Nephron (organoid): Measurements from ENCODE around the gene ABLIM1.
A peak's percentile ranks its signal among the peaks of the same experiment; 100 is the strongest.

Experiments
- H3K27ac Mint-ChIP-seq, 3 experiments: 2 replicates each; pipeline ENCODE4 v1.8.0; 2020; ENCODE audit warnings: mixed read lengths in 3 of 3, mild to moderate bottlenecking in 2 of 3, moderate library complexity in 1 of 3
- H3K27me3 Mint-ChIP-seq: 2 replicates; pipeline ENCODE4 v1.8.0; 2021; ENCODE audit warnings: low read depth, mild to moderate bottlenecking, moderate library complexity, mixed read lengths
- H3K36me3 Mint-ChIP-seq: 2 replicates; pipeline ENCODE4 v1.8.0; 2020; ENCODE audit warnings: low read depth, mixed read lengths
- H3K4me1 Mint-ChIP-seq: 2 replicates; pipeline ENCODE4 v1.8.0; 2020; ENCODE audit warnings: mixed read lengths
- H3K4me3 Mint-ChIP-seq, 3 experiments: 2 replicates each; pipeline ENCODE4 v1.8.0; 2020; ENCODE audit warnings: mild to moderate bottlenecking in 3 of 3, mixed read lengths in 3 of 3, moderate library complexity in 2 of 3
- H3K9me3 Mint-ChIP-seq: 2 replicates; pipeline ENCODE4 v1.8.0; 2020; ENCODE audit warnings: mixed read lengths
- TF ChIP-seq, protein P1 (sequence below), 3 experiments: fragments of 200-600 bp; sonication (generic); IDR thresholded peaks; one replicate each; pipeline ENCODE4 v1.5.0; 2021; ENCODE audit warnings: antibody characterized with exemption in 3 of 3; ENCODE audit not compliant: unreplicated experiment in 3 of 3

Gene ABLIM1

DNA sequence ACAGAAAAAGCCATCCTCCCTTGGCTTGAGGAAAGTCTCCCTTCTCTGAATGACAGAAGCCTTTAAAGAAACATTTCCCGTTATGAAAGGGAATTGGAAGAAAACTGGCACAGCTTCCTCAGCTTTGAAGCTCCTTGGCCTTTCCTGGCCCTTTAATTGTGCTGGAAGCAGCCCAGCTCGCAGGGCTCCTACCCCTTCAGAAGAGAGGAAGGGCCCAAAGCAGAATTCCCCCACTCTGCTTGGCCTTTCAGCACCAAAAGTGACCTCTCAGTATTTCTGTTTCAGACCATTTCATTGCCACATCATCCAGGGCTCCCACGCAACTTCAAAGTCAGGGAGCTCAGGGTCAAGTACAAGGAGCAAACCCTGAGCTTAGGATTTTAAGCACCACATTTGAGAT lies 258.0 kb downstream of the ABLIM1 start:
- no peaks in the 10 kb centered on the region for H3K9me3 Mint-ChIP-seq
- peak overlapping the region in 2 of 3 experiments; percentile 29 to 43 for H3K4me3 Mint-ChIP-seq
- H3K4me1 Mint-ChIP-seq, result peaks cover 81% of the 10 kb centered on the region
- TF ChIP-seq, protein P1, sequence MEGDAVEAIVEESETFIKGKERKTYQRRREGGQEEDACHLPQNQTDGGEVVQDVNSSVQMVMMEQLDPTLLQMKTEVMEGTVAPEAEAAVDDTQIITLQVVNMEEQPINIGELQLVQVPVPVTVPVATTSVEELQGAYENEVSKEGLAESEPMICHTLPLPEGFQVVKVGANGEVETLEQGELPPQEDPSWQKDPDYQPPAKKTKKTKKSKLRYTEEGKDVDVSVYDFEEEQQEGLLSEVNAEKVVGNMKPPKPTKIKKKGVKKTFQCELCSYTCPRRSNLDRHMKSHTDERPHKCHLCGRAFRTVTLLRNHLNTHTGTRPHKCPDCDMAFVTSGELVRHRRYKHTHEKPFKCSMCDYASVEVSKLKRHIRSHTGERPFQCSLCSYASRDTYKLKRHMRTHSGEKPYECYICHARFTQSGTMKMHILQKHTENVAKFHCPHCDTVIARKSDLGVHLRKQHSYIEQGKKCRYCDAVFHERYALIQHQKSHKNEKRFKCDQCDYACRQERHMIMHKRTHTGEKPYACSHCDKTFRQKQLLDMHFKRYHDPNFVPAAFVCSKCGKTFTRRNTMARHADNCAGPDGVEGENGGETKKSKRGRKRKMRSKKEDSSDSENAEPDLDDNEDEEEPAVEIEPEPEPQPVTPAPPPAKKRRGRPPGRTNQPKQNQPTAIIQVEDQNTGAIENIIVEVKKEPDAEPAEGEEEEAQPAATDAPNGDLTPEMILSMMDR (IDR thresholded peaks at IDR 0.05; ENCODE audit: unreplicated experiment in 3 of 3), result no peak
- H3K36me3 Mint-ChIP-seq, result no peaks in the 10 kb centered on the region
- H3K27ac Mint-ChIP-seq, result peak overlapping the region; percentile 59 to 83 (median 63)
- H3K27me3 Mint-ChIP-seq, result peaks cover 18% of the 10 kb centered on the region

DNA sequence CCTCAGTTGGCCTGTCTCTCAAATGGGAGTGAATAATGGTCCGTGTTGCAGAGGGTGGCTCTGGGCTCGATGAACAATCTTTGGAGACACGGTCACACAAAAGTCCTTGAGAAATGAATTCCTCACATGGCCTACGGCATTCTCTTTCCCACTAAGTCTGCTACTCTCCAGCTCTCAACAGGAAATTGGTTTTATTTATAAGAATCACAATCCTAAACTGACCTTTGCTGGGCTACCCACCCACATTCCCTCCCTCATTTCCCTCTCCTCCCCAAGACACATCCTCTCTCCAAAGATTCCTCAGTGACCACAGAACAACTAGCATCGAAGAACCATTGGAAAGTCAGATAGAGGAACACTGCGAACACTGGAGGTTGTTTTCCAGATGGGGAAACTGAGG lies 258.5 kb downstream of the ABLIM1 start:
- Mint-ChIP-seq H3K36me3 (no peaks in the 10 kb centered on the region), H3K4me1 (peaks cover 82% of the 10 kb centered on the region), H3K27ac (peak overlapping the region; percentile 59 to 83 (median 63)), H3K4me3 (no peak overlapping the region), H3K27me3 (peaks cover 12% of the 10 kb centered on the region), H3K9me3 (no peaks in the 10 kb centered on the region)
- TF ChIP-seq, protein P1 (IDR thresholded peaks at IDR 0.05; ENCODE audit: unreplicated experiment in 3 of 3), result no peak

DNA sequence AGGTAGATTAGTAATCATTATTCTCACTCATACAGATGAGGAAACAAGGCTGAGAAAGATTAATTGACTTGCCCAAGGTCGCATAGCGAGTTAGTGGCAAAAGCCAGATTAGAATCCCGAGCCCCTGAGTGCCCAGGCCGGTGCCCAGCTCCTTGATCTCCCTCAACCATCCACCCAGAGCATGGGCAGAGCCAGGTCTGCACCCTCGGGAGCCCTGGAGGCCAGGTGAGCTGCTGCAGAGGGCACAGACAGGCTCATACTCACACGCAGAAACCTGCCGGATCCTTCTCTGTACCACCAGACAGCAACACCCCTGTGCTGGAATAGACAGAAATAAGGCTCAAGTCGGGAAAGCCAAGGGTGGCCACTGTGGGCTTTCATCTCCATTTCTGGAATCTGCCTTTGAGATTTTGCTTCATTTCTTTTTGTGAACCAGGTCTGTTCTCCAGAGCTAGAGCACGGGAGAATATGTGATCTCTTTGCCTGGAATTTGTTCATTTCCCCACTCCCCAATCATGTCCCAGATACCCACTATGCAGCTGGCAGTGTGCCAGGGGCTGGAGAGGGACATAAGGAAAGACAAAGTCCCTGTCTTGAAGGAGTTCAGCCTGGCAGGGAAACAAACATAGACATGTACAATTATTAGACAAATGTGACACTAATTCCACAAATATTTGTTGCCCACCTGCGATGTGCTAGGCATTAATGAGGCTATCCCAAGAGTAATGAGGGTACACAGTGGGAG lies 259.3 kb downstream of the ABLIM1 start:
- peaks cover 12% of the 10 kb centered on the region for H3K27me3 Mint-ChIP-seq
- no peaks in the 10 kb centered on the region for H3K9me3 Mint-ChIP-seq
- H3K4me1 Mint-ChIP-seq, result peaks cover 86% of the 10 kb centered on the region
- H3K27ac Mint-ChIP-seq, result peak overlapping the region; percentile 61 to 83 (median 63)
- H3K4me3 Mint-ChIP-seq, result peak overlapping the region in 2 of 3 experiments; percentile 19 to 49
- no peaks in the 10 kb centered on the region for H3K36me3 Mint-ChIP-seq
- TF ChIP-seq, protein P1 (IDR thresholded peaks at IDR 0.05; ENCODE audit: unreplicated experiment in 3 of 3), result no peak

DNA sequence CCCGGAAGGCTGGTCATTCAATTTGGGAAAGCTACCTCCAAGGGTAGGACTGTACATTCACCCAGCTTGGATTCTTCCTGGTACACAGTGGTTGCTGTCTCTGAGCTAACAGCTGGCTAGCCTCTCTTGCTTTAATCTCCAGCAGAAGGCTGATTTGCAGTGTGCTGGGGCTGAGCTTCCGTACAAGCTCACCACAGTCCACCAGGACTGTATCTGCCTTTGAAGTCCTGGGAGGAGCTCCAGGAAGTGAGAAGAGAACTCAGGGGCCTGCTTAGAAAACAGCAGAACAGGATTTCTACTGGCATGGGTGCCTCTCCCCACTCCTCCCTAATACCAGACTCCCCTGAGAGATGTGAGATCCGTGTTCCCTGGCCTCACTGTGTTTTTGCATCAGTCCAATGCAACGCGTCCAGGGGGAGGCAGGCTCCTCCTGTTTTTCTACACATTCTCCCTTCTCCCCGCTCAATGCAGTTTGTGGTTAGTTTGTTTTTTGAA lies 260.4 kb downstream of the ABLIM1 start:
- H3K4me3 Mint-ChIP-seq, result no peak overlapping the region
- H3K27me3 Mint-ChIP-seq, result peaks cover 13% of the 10 kb centered on the region
- H3K9me3 Mint-ChIP-seq, result no peaks in the 10 kb centered on the region
- TF ChIP-seq, protein P1 (IDR thresholded peaks at IDR 0.05; ENCODE audit: unreplicated experiment in 3 of 3), result no peak
- no peaks in the 10 kb centered on the region for H3K36me3 Mint-ChIP-seq
- H3K4me1 Mint-ChIP-seq, result peaks cover 89% of the 10 kb centered on the region
- peak overlapping the region; percentile 38 to 69 (median 63) for H3K27ac Mint-ChIP-seq

DNA sequence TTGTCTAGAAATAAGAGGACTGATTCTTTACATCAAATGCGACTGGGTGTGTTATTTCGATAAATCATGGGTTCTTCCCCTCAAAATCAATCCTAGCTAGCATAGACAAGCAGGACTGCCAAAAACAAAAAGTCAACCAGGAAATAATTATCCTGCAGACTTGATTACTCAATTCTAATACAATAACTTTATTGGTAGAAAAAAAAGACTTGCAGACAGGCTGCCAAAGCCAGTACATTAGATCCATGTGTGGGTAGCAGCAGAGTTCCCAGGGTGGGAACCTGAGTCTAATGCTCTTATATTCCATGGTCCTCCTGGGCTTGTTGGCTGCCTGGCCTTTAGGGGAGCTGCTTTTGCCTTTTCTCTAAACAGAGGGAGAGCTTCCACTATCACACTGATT lies 261.6 kb downstream of the ABLIM1 start:
- peaks cover 8% of the 10 kb centered on the region for H3K27me3 Mint-ChIP-seq
- H3K36me3 Mint-ChIP-seq, result no peaks in the 10 kb centered on the region
- no peak overlapping the region for H3K4me3 Mint-ChIP-seq
- H3K9me3 Mint-ChIP-seq, result no peaks in the 10 kb centered on the region
- H3K4me1 Mint-ChIP-seq, result peaks cover 85% of the 10 kb centered on the region
- TF ChIP-seq, protein P1 (IDR thresholded peaks at IDR 0.05; ENCODE audit: unreplicated experiment in 3 of 3), result no peak
- peak overlapping the region in 1 of 3 experiments; percentile 22 for H3K27ac Mint-ChIP-seq
